Amniotic epithelial cell (primary cell): Measurements from ENCODE around the gene ERC1.
"Not testable (repeated sequence)": the region's sequence is repeated elsewhere in the genome, so short reads cannot be mapped to it uniquely, and the experiment has no call there.

Source experiments
- DNase-seq: peaks from one replicate; pipeline ENCODE4 v3.0.0-alpha.2; 2010; ENCODE audit warnings: low read depth

The ERC1 gene

GRCh38 chr12:1078002-1078401, 87.0 kb downstream of the ERC1 start:
- DNase-seq: no peak

GRCh38 chr12:1080520-1081223, 89.6 kb downstream of the ERC1 start:
- DNase-seq: no peak

GRCh38 chr12:1083151-1083888, 92.3 kb downstream of the ERC1 start:
- no peak for DNase-seq

GRCh38 chr12:1083889-1084262, 92.9 kb downstream of the ERC1 start:
- DNase-seq: peak; percentile 80

GRCh38 chr12:1091350-1091749, 100.3 kb downstream of the ERC1 start:
- DNase-seq: no peak

GRCh38 chr12:1093166-1093751, 102.2 kb downstream of the ERC1 start:
- peak; percentile 68 for DNase-seq

GRCh38 chr12:1094714-1095113, 103.7 kb downstream of the ERC1 start:
- no peak for DNase-seq

- no peak for DNase-seq
Measured at GRCh38 chr12:1099158-1099557, 108.1 kb downstream of the ERC1 start.

- DNase-seq: not testable (repeated sequence)
Measured at GRCh38 chr12:1099618-1100017, 108.6 kb downstream of the ERC1 start.

GRCh38 chr12:1102115-1102514, 111.1 kb downstream of the ERC1 start:
- no peak for DNase-seq

- DNase-seq: no peak
Measured at GRCh38 chr12:1102791-1103450, 111.9 kb downstream of the ERC1 start.

- DNase-seq: no peak
Measured at GRCh38 chr12:1103632-1104031, 112.6 kb downstream of the ERC1 start.

- no peak for DNase-seq
Measured at GRCh38 chr12:1104088-1104800, 113.2 kb downstream of the ERC1 start.

GRCh38 chr12:1107669-1108068, 116.6 kb downstream of the ERC1 start:
- no peak for DNase-seq

- no peak for DNase-seq
Measured at GRCh38 chr12:1108276-1108675, 117.3 kb downstream of the ERC1 start.

- peak; percentile 22 for DNase-seq
Measured at GRCh38 chr12:1115484-1116231, 124.6 kb downstream of the ERC1 start.

- no peak for DNase-seq
Measured at GRCh38 chr12:1117371-1117770, 126.3 kb downstream of the ERC1 start.

- DNase-seq: peak; percentile 73
Measured at GRCh38 chr12:1117970-1118563, 127.0 kb downstream of the ERC1 start.

GRCh38 chr12:1122786-1123185, 131.8 kb downstream of the ERC1 start:
- peak; percentile 92 for DNase-seq

GRCh38 chr12:1126091-1126490, 135.1 kb downstream of the ERC1 start:
- no peak for DNase-seq

- no peak for DNase-seq
Measured at GRCh38 chr12:1127021-1127420, 136.0 kb downstream of the ERC1 start.
